ENCODE results near the gene POGZ.

Gene POGZ

GRCh38 chr1:151501474-151501873 lies 42.2 kb upstream of the POGZ start:
- POLR2A ChIA-PET: no interaction called here

DNA sequence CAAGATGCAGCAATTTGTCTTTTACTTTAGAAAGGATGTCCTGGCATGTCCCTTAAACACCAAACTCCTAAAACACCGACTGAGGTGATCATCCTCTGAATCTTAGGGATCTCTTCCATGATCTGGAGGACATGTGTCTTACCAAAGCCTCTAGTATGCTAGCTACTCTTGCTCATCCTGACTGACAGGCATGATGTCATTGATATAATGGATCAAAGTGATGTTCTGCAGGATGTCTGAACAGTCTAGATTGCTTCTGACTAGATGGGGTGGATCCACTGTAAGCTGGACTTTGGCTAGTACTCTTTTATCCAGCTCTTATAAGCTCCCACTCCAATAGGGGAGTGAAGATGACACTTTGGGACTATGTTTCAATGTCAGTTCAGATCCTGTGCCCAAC lies 40.6 kb upstream of the POGZ start:
- POLR2A ChIA-PET: no interaction called here
- TF ChIP-seq, protein P1, sequence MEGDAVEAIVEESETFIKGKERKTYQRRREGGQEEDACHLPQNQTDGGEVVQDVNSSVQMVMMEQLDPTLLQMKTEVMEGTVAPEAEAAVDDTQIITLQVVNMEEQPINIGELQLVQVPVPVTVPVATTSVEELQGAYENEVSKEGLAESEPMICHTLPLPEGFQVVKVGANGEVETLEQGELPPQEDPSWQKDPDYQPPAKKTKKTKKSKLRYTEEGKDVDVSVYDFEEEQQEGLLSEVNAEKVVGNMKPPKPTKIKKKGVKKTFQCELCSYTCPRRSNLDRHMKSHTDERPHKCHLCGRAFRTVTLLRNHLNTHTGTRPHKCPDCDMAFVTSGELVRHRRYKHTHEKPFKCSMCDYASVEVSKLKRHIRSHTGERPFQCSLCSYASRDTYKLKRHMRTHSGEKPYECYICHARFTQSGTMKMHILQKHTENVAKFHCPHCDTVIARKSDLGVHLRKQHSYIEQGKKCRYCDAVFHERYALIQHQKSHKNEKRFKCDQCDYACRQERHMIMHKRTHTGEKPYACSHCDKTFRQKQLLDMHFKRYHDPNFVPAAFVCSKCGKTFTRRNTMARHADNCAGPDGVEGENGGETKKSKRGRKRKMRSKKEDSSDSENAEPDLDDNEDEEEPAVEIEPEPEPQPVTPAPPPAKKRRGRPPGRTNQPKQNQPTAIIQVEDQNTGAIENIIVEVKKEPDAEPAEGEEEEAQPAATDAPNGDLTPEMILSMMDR (IDR thresholded peaks at IDR 0.05; ENCODE audit: control extremely low read depth, extremely low read depth, low read depth, missing control alignments): no peak
- CTCF ChIA-PET: interaction anchor here (1.3 to 1.4 kb wide), 2 partner anchors 33 to 55 kb away, joined by 4 read pairs; no protein-coding TSS in a partner anchor
- no peak for DNase-seq (ENCODE audit: extremely low spot score)

More at GRCh38 chr1:151501474-151501873, 42.2 kb upstream of the POGZ start:
- CTCF ChIA-PET: interaction anchor here (0.8 kb wide), 1 partner anchor 35 kb away, joined by 3 read pairs; no protein-coding TSS in a partner anchor
- DNase-seq (ENCODE audit: extremely low spot score): no peak
- TF ChIP-seq, protein P1 (IDR thresholded peaks at IDR 0.05; ENCODE audit: control extremely low read depth, extremely low read depth, low read depth, missing control alignments): no peak

GRCh38 chr1:151499365-151499764 lies 40.1 kb upstream of the POGZ start:
- DNase-seq (ENCODE audit: extremely low spot score): no peak
- TF ChIP-seq, protein P1 (IDR thresholded peaks at IDR 0.05; ENCODE audit: control extremely low read depth, extremely low read depth, low read depth, missing control alignments): no peak
- ChIA-PET POLR2A (no interaction called here), CTCF (interaction anchor here (1.3 to 1.4 kb wide), 2 partner anchors 34 to 55 kb away, joined by 4 read pairs; no protein-coding TSS in a partner anchor)

DNA sequence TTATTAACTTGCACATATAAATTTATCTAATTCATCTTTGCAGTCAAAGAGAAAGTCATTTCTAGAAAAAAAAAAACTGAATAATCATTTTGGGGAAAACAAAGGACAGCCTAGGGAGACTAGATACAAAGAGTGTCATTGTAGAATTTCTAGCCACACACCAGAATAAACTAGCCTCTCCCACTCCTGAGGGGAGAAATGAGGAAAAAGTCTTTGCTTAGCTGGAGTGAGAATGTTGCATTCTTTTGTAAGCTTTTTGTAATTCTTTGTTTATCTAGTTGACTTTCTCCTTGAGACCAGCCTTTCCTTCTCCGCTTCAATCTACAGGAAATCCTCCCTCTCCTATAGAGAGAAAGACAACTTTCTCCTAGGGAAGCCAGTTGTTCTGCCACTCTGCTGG lies 36.0 kb upstream of the POGZ start:
- ChIA-PET POLR2A (interaction anchor here (0.8 kb wide), 1 partner anchor 20 kb away, joined by 3 read pairs; no protein-coding TSS in a partner anchor), CTCF (interaction anchor here (0.7 to 3.1 kb wide), 4 partner anchors 11 to 99 kb away, joined by 3 to 12 read pairs (median 7); no protein-coding TSS in a partner anchor)
- DNase-seq (ENCODE audit: extremely low spot score): no peak
- TF ChIP-seq, protein P1 (IDR thresholded peaks at IDR 0.05; ENCODE audit: control extremely low read depth, extremely low read depth, low read depth, missing control alignments): no peak

- POLR2A ChIA-PET: interaction anchor here (0.8 kb wide), 1 partner anchor 19 kb away, joined by 3 read pairs; no protein-coding TSS in a partner anchor
- TF ChIP-seq, protein P1 (IDR thresholded peaks at IDR 0.05; ENCODE audit: control extremely low read depth, extremely low read depth, low read depth, missing control alignments): no peak
- DNase-seq (ENCODE audit: extremely low spot score): peak; percentile 41
These were observed 35.5 kb upstream of the POGZ start for GRCh38 chr1:151494741-151495281.

DNA sequence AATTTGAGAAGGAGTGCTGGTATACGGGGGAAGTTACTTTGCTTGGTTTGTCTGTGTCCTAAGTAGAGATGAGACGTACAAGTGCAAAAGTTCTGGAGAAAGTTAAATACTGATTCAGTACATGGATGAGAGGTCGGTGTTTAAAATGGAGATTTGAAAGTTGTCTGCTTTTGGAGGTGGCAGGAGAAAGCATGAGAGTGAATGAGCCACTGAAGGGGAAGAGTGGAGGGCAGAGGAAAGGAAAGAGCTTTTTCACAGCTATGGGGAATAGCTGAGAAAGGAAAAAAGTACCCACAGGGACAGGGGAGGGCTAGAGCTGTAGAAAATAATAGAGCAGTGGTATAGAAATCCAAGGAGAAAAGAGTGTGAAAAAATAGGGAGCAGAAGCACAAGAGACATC lies 33.7 kb upstream of the POGZ start:
- TF ChIP-seq, protein P1 (IDR thresholded peaks at IDR 0.05; ENCODE audit: control extremely low read depth, extremely low read depth, low read depth, missing control alignments): no peak
- CTCF ChIA-PET: interaction anchor here (1.7 to 2.5 kb wide), 3 partner anchors 9 to 49 kb away, joined by 5 to 12 read pairs (median 5); partner anchors contain the start of gene CGN
- DNase-seq (ENCODE audit: extremely low spot score): no peak
- POLR2A ChIA-PET: no interaction called here

More at GRCh38 chr1:151494741-151495281, 35.5 kb upstream of the POGZ start:
- CTCF ChIA-PET: interaction anchor here (0.7 to 3.1 kb wide), 6 partner anchors 10 to 99 kb away, joined by 3 to 12 read pairs (median 4); partner anchors contain the start of gene CGN
